Measurements from ENCODE around the gene OTOF. TPM values are rescaled to one million over a fixed set of nuclear protein-coding genes. Genes with fewer than 3 reads are reported as not detected.

OTOF gene
- total and polyA plus RNA-seq, 9 donors = under 0.01 to 0.37 (median 0.17) TPM; not detected in 2

- no peak for DNase-seq
- no peak for TF ChIP-seq CTCF (IDR thresholded peaks at IDR 0.05)
- TF ChIP-seq POLR2A (IDR thresholded peaks at IDR 0.05) = no peak
- TF ChIP-seq EP300 (IDR thresholded peaks at IDR 0.05) = no peak
- Histone ChIP-seq H3K27me3 (no peaks in the 10 kb centered on the region), H3K4me1 (ENCODE audit: insufficient read depth) (no peaks in the 10 kb centered on the region), H3K36me3 (no peaks in the 10 kb centered on the region), H3K27ac (no peak overlapping the region), H3K9me3 (no peaks in the 10 kb centered on the region), H3K4me3 (no peak overlapping the region)
- 49 to 57% (median 49%) methylated on average over 9 of the region's 9 CpGs for WGBS, 3 donors
- intact Hi-C loops (cut with DNase I) = loop anchor here in 1 of 4 donors (5.0 kb wide), 1 partner anchor 1224 kb away; no protein-coding TSS in a partner anchor
Measured at GRCh38 chr2:26422947-26423629, 54.8 kb downstream of the OTOF start.

- Histone ChIP-seq H3K9me3 (no peaks in the 10 kb centered on the region), H3K27me3 (no peaks in the 10 kb centered on the region), H3K36me3 (no peaks in the 10 kb centered on the region), H3K4me1 (ENCODE audit: insufficient read depth) (no peaks in the 10 kb centered on the region), H3K4me3 (no peak overlapping the region), H3K27ac (no peak overlapping the region)
- TF ChIP-seq EP300 (IDR thresholded peaks at IDR 0.05) = no peak
- no peak for TF ChIP-seq CTCF (IDR thresholded peaks at IDR 0.05)
- TF ChIP-seq POLR2A (IDR thresholded peaks at IDR 0.05) = no peak
- DNase-seq = no peak
- intact Hi-C loops (cut with DNase I) = loop anchor here in 1 of 4 donors (5.0 kb wide), 1 partner anchor 1225 kb away; no protein-coding TSS in a partner anchor
- 88 to 91% (median 90%) methylated on average over 5 of the region's 5 CpGs for WGBS, 3 donors
Measured at GRCh38 chr2:26421961-26422360, 56.0 kb downstream of the OTOF start.

- 44 to 67% (median 46%) methylated on average over 3 of the region's 3 CpGs for WGBS, 3 donors
Measured at GRCh38 chr2:26414311-26414710, 63.6 kb downstream of the OTOF start.

GRCh38 chr2:26412091-26412673, 65.7 kb downstream of the OTOF start:
- TF ChIP-seq CTCF (IDR thresholded peaks at IDR 0.05) = no peak
- no peak for TF ChIP-seq EP300 (IDR thresholded peaks at IDR 0.05)
- no peak for TF ChIP-seq POLR2A (IDR thresholded peaks at IDR 0.05)
- no peaks in the 10 kb centered on the region for H3K27me3 ChIP-seq
- DNase-seq = no peak
- no peak overlapping the region for H3K27ac ChIP-seq
- no peaks in the 10 kb centered on the region for H3K4me1 ChIP-seq (ENCODE audit: insufficient read depth)
- no peaks in the 10 kb centered on the region for H3K9me3 ChIP-seq
- 72 to 89% (median 80%) methylated on average over 10 of the region's 10 CpGs for WGBS, 3 donors
- no peaks in the 10 kb centered on the region for H3K36me3 ChIP-seq
- H3K4me3 ChIP-seq = no peak overlapping the region
- intact Hi-C loops (cut with DNase I) = no loop called here

More at GRCh38 chr2:26414311-26414710, 63.6 kb downstream of the OTOF start:
- H3K4me3 ChIP-seq = no peak overlapping the region
- H3K27ac ChIP-seq = no peak overlapping the region
- intact Hi-C loops (cut with DNase I) = no loop called here
- no peak for TF ChIP-seq CTCF (IDR thresholded peaks at IDR 0.05)
- no peak for TF ChIP-seq POLR2A (IDR thresholded peaks at IDR 0.05)
- no peak for TF ChIP-seq EP300 (IDR thresholded peaks at IDR 0.05)
- DNase-seq = no peak
- no peaks in the 10 kb centered on the region for H3K9me3 ChIP-seq
- H3K36me3 ChIP-seq = no peaks in the 10 kb centered on the region
- H3K4me1 ChIP-seq (ENCODE audit: insufficient read depth) = no peaks in the 10 kb centered on the region
- H3K27me3 ChIP-seq = no peaks in the 10 kb centered on the region
